Body of pancreas (tissue), 4 donors: ENCODE data around the gene RGS6.

ENCODE experiments used
- POLR2A ChIP-seq, 3 donors: fragments of 450-650 bp; IDR thresholded peaks; one replicate each; pipeline ENCODE4 v1.6.1; 2016; ENCODE audit warnings: antibody characterized with exemption in 3 of 3, mild to moderate bottlenecking in 2 of 3
- TF ChIP-seq, protein P1 (sequence below), 7 experiments: fragments of 450-650 bp in 4 of 7; fragments of 200-600 bp in 3 of 7; sonication (generic) in 3 of 7; IDR thresholded peaks; one replicate each; pipeline ENCODE4 v1.5.1; 2016 to 2019; ENCODE audit warnings: antibody characterized with exemption in 7 of 7

DNA sequence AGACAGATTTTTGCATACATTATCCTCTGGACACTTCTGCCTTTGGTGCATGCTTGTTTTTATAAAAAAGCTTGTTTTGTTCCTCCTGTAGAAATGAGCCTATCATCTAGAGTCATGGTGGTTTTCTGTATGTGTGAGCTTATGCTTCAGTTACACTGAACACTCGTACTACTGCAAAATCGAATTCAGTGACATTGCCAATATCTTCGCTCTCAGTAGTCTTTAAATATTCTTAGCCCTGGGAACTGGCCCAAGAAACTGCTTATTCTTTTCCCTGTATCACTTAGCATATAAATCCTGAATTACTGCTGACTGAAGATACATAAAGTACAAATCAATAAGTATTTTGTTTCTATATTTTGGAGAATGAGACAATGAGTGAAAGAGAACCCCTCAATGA lies 70.5 kb downstream of the RGS6 start:
- TF ChIP-seq, protein P1, sequence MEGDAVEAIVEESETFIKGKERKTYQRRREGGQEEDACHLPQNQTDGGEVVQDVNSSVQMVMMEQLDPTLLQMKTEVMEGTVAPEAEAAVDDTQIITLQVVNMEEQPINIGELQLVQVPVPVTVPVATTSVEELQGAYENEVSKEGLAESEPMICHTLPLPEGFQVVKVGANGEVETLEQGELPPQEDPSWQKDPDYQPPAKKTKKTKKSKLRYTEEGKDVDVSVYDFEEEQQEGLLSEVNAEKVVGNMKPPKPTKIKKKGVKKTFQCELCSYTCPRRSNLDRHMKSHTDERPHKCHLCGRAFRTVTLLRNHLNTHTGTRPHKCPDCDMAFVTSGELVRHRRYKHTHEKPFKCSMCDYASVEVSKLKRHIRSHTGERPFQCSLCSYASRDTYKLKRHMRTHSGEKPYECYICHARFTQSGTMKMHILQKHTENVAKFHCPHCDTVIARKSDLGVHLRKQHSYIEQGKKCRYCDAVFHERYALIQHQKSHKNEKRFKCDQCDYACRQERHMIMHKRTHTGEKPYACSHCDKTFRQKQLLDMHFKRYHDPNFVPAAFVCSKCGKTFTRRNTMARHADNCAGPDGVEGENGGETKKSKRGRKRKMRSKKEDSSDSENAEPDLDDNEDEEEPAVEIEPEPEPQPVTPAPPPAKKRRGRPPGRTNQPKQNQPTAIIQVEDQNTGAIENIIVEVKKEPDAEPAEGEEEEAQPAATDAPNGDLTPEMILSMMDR (IDR thresholded peaks at IDR 0.05): no peak
- TF ChIP-seq POLR2A (IDR thresholded peaks at IDR 0.05): no peak
